ES-I3 (cell line): ENCODE measurements around the gene PTPRG.

Experiments
- H3K36me3 ChIP-seq: 2 replicates; pipeline ENCODE4 v1.6.1; 2013; ENCODE audit warnings: mild to moderate bottlenecking, low read length, control low read depth, moderate library complexity; ENCODE audit not compliant: insufficient read depth
- H3K4me1 ChIP-seq: 2 replicates; pipeline ENCODE4 v1.6.1; 2013; ENCODE audit warnings: mild to moderate bottlenecking, control low read depth, low read length; ENCODE audit not compliant: insufficient read depth
- H3K9ac ChIP-seq: 2 replicates; pipeline ENCODE4 v1.6.1; 2013; ENCODE audit warnings: low read depth, mild to moderate bottlenecking, low read length, moderate library complexity
- H3K9me3 ChIP-seq: 2 replicates; pipeline ENCODE4 v1.6.1; 2013; ENCODE audit warnings: mild to moderate bottlenecking, low read length, moderate library complexity; ENCODE audit not compliant: control insufficient read depth, insufficient read depth

PTPRG gene

DNA sequence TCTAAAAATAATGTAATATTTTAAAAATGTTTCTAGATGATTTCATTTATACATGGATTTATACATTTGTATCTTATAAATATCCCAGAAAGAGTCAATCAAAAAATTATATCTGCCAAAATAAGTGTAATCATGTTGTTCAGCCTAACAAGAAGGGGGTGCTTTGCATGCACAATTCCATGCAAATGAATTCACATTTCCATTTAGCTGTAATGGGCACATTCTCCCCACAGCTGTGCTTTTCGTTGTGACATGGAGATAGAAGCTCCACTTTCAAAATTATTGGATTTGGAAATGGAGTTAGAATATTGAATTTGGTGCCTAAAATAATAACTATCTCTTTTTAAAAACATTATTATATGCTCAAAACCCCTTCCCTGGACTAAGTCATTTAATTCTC is 270.6 kb downstream of the PTPRG start:
- H3K9me3 ChIP-seq: no peaks in the 10 kb centered on the region
- H3K36me3 ChIP-seq: no peaks in the 10 kb centered on the region
- H3K4me1 ChIP-seq: peaks cover 19% of the 10 kb centered on the region; the same call in 1 of the 2 replicates
- H3K9ac ChIP-seq: no peak overlapping the region

- no peaks in the 10 kb centered on the region for H3K36me3 ChIP-seq
- no peaks in the 10 kb centered on the region for H3K9me3 ChIP-seq
- H3K4me1 ChIP-seq: peaks cover 21% of the 10 kb centered on the region; the same call in 1 of the 2 replicates
- H3K9ac ChIP-seq: no peak overlapping the region
These were observed 271.2 kb downstream of the PTPRG start for GRCh38 chr3:61832375-61833229.

DNA sequence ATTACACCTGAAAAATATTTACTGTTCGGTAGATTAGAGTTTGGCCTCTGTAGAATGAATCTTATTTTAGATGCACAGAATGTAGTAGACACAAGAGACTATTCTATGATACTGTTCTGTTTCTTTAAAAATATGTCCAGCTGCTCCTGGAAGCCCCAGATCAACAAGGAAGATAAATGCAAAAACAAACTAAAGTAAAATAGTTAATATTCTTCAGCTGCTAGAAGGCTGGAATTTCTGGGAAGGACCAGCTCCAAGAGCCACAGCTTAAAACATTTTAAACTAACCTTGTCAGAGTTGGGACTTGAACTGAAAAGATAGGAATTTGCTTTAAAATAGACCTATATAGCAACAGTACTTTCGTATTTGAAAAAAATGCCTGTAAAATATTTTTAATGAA is 277.9 kb downstream of the PTPRG start:
- H3K4me1 ChIP-seq: 0 out of 2 replicates have a peak, but pooled peaks cover 7% of the 10 kb centered on the region
- H3K36me3 ChIP-seq: no peaks in the 10 kb centered on the region
- H3K9ac ChIP-seq: no peak overlapping the region
- no peaks in the 10 kb centered on the region for H3K9me3 ChIP-seq

DNA sequence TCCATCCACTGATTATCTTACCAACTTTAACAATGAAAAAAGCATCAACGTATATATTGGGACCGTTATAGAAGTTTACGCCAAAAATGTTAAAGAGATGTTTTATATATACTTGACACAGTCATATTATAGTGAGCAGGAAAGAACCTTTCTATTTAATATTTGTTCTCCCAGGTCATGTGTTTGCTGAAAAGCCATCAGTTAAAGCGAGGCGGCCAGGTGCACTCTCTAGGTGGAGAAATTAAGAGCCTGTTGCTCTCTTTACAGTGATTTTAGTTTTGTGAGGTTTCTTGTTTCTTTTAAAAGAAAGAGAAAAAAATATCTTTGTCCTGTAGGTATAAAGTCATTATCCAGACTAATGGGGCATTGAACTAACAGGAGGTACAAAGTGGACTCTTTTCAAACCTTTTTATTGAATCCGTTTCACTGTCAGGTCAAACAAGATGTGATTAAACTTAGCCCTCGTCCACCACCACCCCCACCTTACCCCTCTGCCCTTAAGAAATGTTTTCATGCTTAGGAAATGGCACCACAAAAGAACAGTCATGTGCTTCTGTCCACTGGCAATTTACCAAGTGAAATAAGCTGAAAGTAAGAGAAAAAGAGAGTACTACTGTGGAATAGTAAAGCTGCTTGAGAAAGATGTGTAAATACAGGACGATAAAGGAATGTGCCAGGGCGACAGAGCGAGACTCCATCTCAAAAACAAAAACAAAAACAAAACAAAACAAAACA is 279.9 kb downstream of the PTPRG start:
- no peaks in the 10 kb centered on the region for H3K36me3 ChIP-seq
- peaks cover 15% of the 10 kb centered on the region; the same call in 1 of the 2 replicates for H3K4me1 ChIP-seq
- no peak overlapping the region for H3K9ac ChIP-seq
- no peaks in the 10 kb centered on the region for H3K9me3 ChIP-seq

GRCh38 chr3:61841988-61842387 is 280.6 kb downstream of the PTPRG start:
- no peaks in the 10 kb centered on the region for H3K9me3 ChIP-seq
- no peak overlapping the region for H3K9ac ChIP-seq
- H3K36me3 ChIP-seq: no peaks in the 10 kb centered on the region
- H3K4me1 ChIP-seq: peaks cover 20% of the 10 kb centered on the region; the same call in 1 of the 2 replicates

DNA sequence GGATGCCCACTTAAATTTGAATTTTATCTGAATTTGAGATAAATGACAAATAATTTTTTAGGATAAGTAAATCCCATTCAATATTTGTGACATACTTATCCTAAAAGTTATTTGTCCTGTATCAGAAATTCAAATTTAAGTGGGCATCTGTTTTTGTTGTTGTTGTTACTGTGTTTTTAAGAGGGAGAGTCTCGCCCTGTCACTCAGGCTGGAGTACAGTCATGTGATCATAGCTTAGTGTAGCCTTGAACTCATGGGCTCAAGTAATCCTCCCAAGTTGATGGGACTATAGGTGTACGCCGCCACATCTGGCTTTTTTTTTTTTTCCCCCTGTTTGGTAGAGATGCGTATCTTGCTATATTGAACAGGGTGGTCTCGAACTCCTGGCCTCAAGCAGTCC is 283.0 kb downstream of the PTPRG start:
- Histone ChIP-seq H3K9ac (no peak overlapping the region), H3K4me1 (peaks cover 33% of the 10 kb centered on the region), H3K9me3 (no peaks in the 10 kb centered on the region), H3K36me3 (no peaks in the 10 kb centered on the region)

GRCh38 chr3:61846488-61846887 is 285.1 kb downstream of the PTPRG start:
- H3K36me3 ChIP-seq: no peaks in the 10 kb centered on the region
- no peaks in the 10 kb centered on the region for H3K9me3 ChIP-seq
- H3K9ac ChIP-seq: no peak overlapping the region
- peaks cover 33% of the 10 kb centered on the region for H3K4me1 ChIP-seq

- no peak overlapping the region for H3K9ac ChIP-seq
- no peaks in the 10 kb centered on the region for H3K9me3 ChIP-seq
- H3K4me1 ChIP-seq: peaks cover 33% of the 10 kb centered on the region
- H3K36me3 ChIP-seq: no peaks in the 10 kb centered on the region
These were observed 286.6 kb downstream of the PTPRG start for GRCh38 chr3:61847784-61848462.

- Histone ChIP-seq H3K9me3 (no peaks in the 10 kb centered on the region), H3K4me1 (peaks cover 41% of the 10 kb centered on the region), H3K36me3 (no peaks in the 10 kb centered on the region), H3K9ac (no peak overlapping the region)
These were observed 287.5 kb downstream of the PTPRG start for GRCh38 chr3:61848885-61849284.

DNA sequence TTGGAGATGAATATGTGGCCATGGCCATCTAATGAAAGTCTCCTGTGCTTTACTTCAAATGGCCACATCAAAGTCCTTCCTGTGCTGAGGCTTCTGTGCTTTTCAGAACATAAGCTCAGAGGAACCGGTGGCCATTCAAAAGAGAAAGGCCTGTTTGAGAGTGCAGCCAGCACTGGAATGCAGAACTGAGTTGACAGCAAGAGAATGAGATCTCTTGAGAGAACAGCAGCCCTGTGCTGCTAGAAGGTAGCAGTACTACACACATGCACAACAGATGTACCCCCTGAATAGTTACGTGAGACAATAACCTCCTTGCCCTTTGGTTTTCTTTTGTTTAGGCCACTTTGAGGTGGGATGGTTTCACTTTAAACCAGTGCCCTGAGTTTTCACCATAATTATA is 292.5 kb downstream of the PTPRG start:
- H3K4me1 ChIP-seq: peaks cover 16% of the 10 kb centered on the region
- no peaks in the 10 kb centered on the region for H3K36me3 ChIP-seq
- no peak overlapping the region for H3K9ac ChIP-seq
- no peaks in the 10 kb centered on the region for H3K9me3 ChIP-seq

DNA sequence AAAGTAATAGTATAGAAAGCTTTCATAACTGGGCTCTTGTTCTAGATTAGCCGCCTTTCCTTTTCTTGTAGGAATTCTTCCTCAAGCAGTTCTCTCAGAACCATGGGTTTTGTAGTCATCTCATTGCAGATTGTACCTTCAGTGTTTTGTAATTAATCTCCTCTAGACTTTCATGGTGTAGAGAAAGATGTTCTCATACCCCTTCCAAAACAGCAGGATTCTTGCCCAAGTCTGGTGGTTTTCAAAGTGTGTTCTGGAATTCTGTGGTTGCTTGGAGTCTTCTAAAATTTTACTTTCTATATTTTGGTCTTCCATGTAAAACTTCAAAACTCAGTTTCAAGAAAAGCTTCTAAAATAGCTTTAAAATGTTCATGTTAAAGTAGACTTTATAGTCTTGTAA is 293.8 kb downstream of the PTPRG start:
- peaks cover 14% of the 10 kb centered on the region for H3K4me1 ChIP-seq
- no peaks in the 10 kb centered on the region for H3K36me3 ChIP-seq
- H3K9ac ChIP-seq: no peak overlapping the region
- H3K9me3 ChIP-seq: no peaks in the 10 kb centered on the region

GRCh38 chr3:61857297-61857696 is 295.9 kb downstream of the PTPRG start:
- Histone ChIP-seq H3K9me3 (no peaks in the 10 kb centered on the region), H3K9ac (no peak overlapping the region), H3K4me1 (peaks cover 19% of the 10 kb centered on the region), H3K36me3 (no peaks in the 10 kb centered on the region)

DNA sequence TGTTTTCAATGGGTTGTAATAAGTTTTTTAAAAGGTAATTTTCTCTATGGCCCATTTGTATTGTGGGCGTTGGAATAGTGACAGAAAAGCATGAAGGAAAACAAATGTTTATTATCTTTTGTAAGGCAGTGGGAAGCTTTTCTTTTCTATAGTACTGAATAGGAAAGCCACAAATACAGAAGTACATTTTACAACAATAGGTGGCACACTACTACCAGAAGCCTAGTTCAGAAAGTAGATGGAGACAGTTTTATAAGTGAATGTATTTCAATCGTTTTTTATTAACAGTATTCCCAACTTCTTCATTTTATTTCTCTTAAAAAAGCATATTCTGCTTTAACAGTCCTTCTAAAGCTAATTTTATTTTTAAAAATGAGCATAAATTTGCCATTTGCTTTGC is 296.7 kb downstream of the PTPRG start:
- Histone ChIP-seq H3K36me3 (no peaks in the 10 kb centered on the region), H3K9ac (no peak overlapping the region), H3K4me1 (peaks cover 19% of the 10 kb centered on the region), H3K9me3 (no peaks in the 10 kb centered on the region)

- Histone ChIP-seq H3K9ac (no peak overlapping the region), H3K9me3 (no peaks in the 10 kb centered on the region), H3K36me3 (no peaks in the 10 kb centered on the region), H3K4me1 (peaks cover 6% of the 10 kb centered on the region; the same call in 1 of the 2 replicates)
These were observed 300.0 kb downstream of the PTPRG start for GRCh38 chr3:61861410-61861809.
